Neural crest cell (in vitro differentiated cells): ENCODE measurements around the gene TENM3. TPM values are rescaled to one million over a fixed set of nuclear protein-coding genes. Genes with fewer than 3 reads are reported as not detected.
A peak's percentile ranks its signal among the peaks of the same experiment; 100 is the strongest.

Experiments used
- DNase-seq: peaks from one replicate; pipeline ENCODE4 v3.0.0; 2021; ENCODE audit warnings: low read depth, mixed read lengths, low spot score
- H3K27ac Mint-ChIP-seq: one replicate; pipeline ENCODE4 v1.8.0; 2021; ENCODE audit warnings: mild to moderate bottlenecking, mixed read lengths; ENCODE audit not compliant: unreplicated experiment
- H3K27me3 Mint-ChIP-seq: 2 replicates; pipeline ENCODE4 v1.8.0; 2021; ENCODE audit warnings: low read depth, mild to moderate bottlenecking, mixed read lengths
- H3K36me3 Mint-ChIP-seq: 2 replicates; pipeline ENCODE4 v1.8.0; 2021; ENCODE audit warnings: low read depth, mild to moderate bottlenecking, mixed read lengths
- H3K4me1 Mint-ChIP-seq: 2 replicates; pipeline ENCODE4 v1.8.0; 2021; ENCODE audit warnings: mixed read lengths
- H3K4me3 Mint-ChIP-seq: one replicate; pipeline ENCODE4 v1.8.0; 2021; ENCODE audit warnings: mild to moderate bottlenecking, mixed read lengths
- H3K9me3 Mint-ChIP-seq: 2 replicates; pipeline ENCODE4 v1.8.0; 2021; ENCODE audit warnings: mixed read lengths
- total RNA-seq: library from RNA; stranded (reverse); gene quantifications from 2 replicates; pipeline ENCODE4 v1.2.1, GENCODE V29; 2021
- TF ChIP-seq, protein P1 (sequence below): fragments of 200-600 bp; sonication (generic); conservative IDR thresholded peaks from 2 replicates; pipeline ENCODE4 v1.5.0; 2021; ENCODE audit warnings: antibody characterized with exemption, mild to moderate bottlenecking

Gene TENM3
- total RNA-seq, 1 donor from 2014 or later: 43.9 TPM

DNA sequence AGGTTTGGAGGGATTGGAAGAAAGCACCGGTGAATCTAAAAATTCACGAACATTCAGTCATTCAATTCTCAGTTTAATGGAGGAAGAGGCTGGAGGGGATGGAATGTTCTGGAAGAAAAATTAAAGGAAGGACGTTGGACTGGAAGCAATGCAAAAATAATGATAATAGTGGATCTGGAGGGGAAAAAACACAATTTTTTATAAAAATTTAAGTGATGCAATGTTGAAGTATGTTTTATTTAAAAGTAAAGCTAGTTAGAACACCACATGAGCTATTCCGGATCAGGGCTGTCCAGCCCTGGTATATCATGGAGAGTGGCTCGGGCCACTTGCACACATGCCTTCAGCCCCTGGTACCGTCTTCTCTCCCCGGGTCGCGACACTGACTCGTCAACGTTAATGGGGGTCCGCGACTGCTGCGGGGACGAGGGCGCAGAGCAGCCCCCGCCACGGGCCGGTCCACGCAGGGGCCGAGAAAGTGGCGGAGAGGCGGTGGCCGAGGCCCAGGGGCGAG lies 204.6 kb downstream of the TENM3 start:
- H3K4me1 Mint-ChIP-seq: peaks cover 38% of the 10 kb centered on the region
- peak overlapping the region; percentile 90 for H3K4me3 Mint-ChIP-seq
- H3K27me3 Mint-ChIP-seq: peaks cover 24% of the 10 kb centered on the region
- no peak overlapping the region for H3K27ac Mint-ChIP-seq
- DNase-seq: peak; percentile 19
- TF ChIP-seq, protein P1, sequence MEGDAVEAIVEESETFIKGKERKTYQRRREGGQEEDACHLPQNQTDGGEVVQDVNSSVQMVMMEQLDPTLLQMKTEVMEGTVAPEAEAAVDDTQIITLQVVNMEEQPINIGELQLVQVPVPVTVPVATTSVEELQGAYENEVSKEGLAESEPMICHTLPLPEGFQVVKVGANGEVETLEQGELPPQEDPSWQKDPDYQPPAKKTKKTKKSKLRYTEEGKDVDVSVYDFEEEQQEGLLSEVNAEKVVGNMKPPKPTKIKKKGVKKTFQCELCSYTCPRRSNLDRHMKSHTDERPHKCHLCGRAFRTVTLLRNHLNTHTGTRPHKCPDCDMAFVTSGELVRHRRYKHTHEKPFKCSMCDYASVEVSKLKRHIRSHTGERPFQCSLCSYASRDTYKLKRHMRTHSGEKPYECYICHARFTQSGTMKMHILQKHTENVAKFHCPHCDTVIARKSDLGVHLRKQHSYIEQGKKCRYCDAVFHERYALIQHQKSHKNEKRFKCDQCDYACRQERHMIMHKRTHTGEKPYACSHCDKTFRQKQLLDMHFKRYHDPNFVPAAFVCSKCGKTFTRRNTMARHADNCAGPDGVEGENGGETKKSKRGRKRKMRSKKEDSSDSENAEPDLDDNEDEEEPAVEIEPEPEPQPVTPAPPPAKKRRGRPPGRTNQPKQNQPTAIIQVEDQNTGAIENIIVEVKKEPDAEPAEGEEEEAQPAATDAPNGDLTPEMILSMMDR: no peak
- no peaks in the 10 kb centered on the region for H3K9me3 Mint-ChIP-seq
- H3K36me3 Mint-ChIP-seq: no peaks in the 10 kb centered on the region

DNA sequence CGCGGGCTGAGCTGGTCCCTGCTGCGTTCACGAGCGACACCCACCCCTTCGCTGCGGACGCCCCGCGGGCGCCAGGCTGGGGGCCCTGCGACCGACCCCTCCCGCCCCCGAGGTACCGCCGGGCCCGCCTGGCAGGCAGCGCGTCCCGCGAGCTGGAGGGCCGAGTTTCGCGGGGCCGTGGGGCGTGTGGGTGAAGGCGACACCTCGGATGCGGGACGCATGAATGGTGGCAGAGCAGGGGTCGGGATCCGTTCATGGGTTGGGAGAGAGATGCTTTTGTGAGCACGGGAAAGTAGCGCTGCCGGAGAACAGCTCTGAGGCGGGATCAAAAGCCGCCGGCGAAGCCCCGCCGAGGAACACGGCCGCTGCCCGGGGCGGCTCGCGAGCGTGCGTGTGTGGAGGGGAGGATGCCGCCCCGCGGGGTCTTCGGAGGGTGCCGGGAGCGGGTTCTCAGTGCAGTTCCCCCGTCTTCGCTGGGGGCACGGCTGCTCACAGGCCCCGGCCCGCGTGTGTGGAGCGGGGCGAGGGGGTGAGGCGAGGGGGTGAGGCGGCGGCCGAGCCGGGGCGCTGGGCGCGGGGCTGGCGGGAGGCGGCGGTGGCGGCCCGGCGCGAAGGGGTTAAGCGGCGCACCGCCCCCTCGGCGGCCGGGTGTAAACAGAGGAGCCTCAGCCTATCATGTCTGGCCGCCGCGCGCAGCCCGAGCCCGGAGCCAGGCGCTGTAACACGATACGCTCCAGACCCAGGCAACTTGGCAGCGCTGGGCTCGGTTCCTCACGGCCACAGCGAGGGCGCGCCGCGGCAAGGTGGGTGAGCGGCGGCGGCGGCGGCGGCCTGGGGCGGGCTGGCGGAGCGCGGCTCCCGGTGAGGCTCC lies 205.3 kb downstream of the TENM3 start:
- Mint-ChIP-seq H3K4me1 (peaks cover 38% of the 10 kb centered on the region), H3K27ac (no peak overlapping the region), H3K36me3 (no peaks in the 10 kb centered on the region), H3K4me3 (peak overlapping the region; percentile 98), H3K27me3 (peaks cover 24% of the 10 kb centered on the region), H3K9me3 (no peaks in the 10 kb centered on the region)
- peak; percentile 77 for DNase-seq
- TF ChIP-seq, protein P1: no peak

DNA sequence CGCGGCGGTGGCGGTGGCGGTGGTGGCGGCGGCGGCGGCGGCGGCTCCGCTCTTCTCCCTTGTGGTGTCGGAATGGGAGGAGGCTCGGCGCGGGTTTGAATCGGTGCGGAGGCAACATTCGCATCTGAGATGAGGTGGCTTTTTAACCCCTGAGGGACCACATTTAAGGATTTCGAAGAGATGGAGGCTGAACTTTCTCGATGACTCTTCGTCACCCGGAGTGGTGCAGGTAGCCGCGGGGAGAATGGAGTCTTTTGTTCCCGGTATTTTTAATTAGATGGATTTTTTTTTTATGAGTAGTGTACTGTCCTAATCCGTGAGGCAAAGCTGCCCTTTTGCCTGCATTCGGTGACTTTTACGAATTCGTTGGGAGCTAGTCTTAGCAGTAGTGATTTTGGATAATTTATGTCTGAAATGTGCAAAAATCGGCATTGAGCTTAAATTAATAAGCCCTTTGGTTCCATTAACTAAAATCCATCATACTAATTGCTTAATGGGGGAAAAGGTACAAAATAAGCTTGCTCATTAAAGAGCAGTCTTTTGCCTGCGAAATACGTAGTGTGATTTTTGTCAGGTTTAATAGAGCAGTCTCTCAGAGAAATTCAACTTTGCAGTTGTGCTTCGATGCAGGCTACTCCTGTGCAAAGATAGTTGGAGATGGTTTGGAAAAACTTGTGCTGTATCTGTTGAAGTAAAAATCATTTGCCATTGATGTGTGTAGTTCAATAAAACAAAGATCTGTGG lies 206.2 kb downstream of the TENM3 start:
- Mint-ChIP-seq H3K36me3 (no peaks in the 10 kb centered on the region), H3K9me3 (no peaks in the 10 kb centered on the region), H3K4me1 (peaks cover 38% of the 10 kb centered on the region), H3K27me3 (peaks cover 24% of the 10 kb centered on the region), H3K4me3 (peak overlapping the region; percentile 98), H3K27ac (peak overlapping the region; percentile 94)
- TF ChIP-seq, protein P1: no peak
- DNase-seq: no peak

DNA sequence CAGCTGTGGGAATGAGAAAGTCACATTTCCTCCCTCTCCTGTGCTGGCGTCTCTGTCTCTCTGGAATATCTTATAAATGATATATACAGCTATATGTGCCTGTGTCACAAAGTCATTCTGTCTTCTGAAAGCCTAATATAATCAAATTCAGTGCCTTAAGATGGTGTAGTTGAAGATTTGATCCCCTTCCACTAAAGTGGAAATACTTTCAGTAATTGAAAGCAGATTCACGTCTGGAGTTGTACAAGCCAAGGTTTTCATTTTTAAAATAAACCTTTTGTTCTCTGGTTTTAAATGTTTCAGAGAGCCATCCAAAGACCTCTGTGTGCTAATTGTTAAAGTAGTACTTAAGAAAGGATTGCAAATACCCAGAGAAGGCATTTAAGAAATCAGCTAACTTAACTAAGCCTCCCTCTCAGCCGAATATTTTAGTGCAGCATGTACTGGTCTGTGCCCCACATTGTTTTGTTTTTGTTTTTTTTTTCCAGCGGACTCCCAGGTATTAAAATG lies 206.8 kb downstream of the TENM3 start:
- TF ChIP-seq, protein P1: no peak
- H3K27ac Mint-ChIP-seq: peak overlapping the region; percentile 2
- no peak for DNase-seq
- peaks cover 24% of the 10 kb centered on the region for H3K27me3 Mint-ChIP-seq
- peaks cover 39% of the 10 kb centered on the region for H3K4me1 Mint-ChIP-seq
- peak overlapping the region; percentile 98 for H3K4me3 Mint-ChIP-seq
- no peaks in the 10 kb centered on the region for H3K36me3 Mint-ChIP-seq
- H3K9me3 Mint-ChIP-seq: no peaks in the 10 kb centered on the region

DNA sequence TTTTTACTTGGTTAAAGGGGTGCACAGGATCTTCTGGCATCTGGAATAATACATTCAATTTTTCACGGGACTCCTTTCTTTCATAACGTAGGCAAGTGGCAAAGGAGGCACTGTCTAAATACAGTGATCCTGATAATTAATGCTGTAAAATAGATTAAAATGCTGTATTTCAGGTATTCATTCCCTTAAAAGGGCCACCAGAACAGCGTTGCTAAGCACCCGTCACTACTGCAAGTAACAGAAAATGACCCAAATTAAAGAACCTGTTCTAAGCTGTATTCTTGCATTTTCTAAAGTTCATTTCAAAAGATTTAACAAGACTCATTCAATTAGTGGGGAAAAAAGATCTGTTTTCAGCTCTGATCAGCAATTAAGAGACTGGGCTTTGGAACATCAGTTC lies 208.2 kb downstream of the TENM3 start:
- DNase-seq: no peak
- Mint-ChIP-seq H3K9me3 (no peaks in the 10 kb centered on the region), H3K4me3 (peak overlapping the region; percentile 56), H3K27ac (no peak overlapping the region), H3K36me3 (no peaks in the 10 kb centered on the region), H3K4me1 (peaks cover 41% of the 10 kb centered on the region), H3K27me3 (peaks cover 24% of the 10 kb centered on the region)
- TF ChIP-seq, protein P1: no peak
